ENCODE measurements around the gene ANKRD13B.
A peak's percentile ranks its signal among the peaks of the same experiment; 100 is the strongest.

The ANKRD13B gene

DNA sequence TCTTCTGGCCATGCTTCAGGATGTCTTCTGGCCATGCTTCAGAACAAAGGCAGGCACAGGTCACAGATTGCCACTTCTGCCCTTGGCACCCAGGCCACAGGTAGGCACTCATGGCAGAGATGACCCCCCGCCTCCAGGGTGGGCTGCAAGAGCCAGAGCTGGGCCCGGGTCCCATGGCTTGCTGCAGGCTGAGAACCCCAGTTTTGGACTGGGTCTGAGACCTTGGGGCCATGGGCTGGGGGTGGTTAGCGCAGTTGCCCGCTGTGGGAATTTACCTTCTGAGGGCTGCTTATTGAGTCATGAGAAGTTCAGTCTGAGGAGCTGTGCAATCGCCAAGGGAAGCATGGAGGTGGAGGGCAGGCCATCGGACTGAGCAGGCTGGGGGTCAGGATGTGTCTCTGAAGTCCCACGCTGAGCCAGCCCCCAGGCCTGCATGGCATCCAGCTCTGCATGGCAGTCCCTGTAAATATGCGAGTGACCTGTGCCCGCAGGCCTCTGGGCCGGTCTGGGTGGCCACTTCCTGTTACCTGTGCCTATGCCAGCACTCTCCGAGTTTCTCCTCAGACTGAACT, 1.7 kb downstream of the ANKRD13B start:
- DNase-seq (ENCODE audit: low spot score) = no peak

DNA sequence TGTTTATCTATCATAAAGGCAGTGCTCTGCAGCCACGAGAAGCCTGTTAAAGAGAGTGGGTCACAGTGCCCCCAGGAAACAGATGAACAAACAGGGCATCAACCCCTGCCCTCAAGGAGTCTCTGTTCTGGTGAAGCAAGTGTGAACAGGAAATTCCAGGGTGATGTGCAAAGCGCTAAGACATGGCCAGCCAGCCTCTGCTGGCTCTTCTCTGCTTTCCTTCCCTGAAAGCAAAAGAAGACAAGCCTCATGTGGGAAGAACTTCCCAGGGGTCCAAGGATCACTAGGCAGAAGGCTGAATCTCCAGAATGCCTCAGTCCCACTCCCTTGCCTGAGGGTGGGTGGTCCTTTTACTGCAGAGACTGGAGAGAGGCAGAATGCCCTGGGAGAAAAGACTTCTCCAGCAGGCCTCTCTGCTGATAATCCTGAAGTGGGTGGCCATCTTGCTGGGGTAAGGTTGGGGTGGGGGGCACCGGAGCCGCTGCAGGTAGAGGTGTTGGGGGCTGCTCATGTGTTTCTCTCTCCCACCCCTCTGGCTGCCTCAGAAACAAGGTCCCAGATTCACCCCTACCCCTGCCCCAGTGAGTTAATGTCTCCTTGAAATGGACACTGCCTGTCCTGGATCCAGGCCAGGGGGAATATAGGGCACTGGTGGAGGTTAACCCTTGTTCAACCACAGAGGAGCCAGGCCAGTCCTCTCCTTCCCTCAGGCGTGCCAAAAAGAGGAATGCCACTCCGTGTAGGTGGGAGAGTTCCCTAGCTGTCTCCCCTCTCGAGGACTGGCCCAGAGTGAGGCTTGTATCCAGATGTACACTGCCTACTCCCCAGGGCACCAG, 2.4 kb downstream of the ANKRD13B start:
- DNase-seq (ENCODE audit: low spot score) = no peak

DNA sequence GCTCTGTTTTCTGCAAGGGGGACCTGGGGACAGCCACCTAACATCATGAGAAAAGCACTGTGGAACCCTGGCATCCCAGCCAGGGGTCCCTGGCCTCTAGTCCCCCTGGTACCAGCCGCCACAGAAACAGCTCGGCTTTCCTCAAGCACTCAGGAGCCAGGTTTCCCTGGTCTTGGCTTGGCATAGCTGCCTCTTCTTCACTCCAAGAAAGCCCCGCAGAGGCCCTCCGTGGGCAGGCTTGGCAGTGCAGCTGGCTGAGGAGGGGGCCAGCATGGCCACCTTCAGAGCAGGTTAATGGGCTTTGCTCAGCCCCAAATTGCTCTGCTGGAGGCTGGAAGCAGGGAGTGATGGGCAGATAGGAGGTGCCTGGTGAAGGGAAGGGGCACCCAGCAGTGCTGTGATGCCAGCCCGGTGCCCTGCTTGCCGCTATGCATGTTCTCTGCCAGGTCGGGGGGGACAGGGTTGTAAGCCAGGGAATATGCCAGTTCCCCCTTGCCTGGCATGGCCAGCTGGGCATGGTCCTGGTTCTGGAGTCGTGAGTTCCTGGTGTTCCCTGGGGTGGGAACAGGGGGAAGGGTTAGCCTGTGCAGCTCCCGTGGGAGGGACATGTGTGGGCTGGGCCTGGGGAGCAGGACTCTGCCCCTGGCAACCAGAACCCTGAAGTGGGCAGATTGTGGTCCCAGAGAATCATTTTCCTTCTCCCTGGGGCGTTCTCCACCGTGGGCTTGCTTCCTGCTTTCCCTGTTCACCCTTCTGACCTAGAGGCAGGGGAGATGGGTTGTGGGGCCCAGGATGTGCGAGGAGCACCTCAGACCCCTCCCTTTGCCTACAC, 3.2 kb downstream of the ANKRD13B start:
- no peak for DNase-seq (ENCODE audit: low spot score)

DNA sequence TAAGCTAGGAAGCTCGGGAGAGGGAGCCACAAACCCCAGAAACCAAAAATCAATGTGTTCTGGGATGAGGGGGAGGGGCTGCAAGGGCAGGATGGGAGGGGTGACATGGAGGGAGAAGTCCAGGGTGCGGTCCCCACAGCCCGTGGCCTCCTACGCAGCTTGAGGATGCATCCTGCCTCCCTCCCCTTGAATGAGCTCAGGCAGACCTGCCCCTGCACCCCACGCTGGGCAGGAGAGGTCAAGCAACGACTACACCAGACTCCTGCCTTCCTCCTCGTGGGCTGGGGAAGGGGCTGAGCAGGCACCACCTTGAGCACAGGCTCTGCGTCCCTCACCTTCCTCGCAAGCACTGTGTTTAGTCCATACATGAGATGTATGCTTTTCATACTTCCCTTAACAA, 3.9 kb downstream of the ANKRD13B start:
- DNase-seq (ENCODE audit: low spot score) = no peak

DNA sequence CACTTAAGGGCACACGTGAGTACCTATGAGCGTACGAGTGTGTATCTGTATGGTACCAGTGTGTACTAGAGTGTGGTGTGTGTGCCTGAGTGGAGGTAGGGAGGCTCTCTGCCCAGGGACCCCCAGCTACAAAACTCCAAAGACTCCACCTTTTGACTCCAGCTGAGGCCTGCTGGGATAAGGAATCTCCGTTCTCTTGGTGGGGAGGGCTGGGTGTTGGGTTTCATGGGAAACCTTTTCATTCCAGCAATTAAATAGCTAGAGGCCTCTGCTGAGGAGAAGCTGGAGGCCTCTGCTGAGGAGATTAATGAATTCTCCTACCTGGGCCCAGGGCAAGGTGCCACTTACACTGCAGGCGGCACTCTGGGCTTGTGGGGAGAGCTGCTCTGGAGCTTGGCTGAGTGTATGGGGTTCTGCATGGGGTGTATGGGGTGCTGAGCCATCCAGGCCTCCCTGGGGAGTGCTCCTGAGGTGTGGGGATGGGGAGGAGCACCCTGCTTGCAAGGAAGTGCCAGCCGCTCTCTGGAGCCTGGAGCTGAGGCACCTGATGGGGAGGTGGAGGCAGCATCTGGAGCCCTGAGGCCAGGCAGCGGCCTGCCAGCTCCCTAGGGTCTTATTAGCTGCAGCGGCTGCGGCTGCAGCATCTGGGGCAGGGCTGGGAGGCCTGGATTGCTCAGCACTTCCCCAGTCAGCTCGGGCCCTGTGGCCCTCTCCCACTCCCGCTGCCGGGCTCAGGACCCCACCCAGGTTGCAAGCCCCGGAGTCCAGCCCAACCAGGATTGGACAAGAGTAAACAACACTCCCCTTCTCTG, 4.6 kb downstream of the ANKRD13B start:
- no peak for DNase-seq (ENCODE audit: low spot score)

DNA sequence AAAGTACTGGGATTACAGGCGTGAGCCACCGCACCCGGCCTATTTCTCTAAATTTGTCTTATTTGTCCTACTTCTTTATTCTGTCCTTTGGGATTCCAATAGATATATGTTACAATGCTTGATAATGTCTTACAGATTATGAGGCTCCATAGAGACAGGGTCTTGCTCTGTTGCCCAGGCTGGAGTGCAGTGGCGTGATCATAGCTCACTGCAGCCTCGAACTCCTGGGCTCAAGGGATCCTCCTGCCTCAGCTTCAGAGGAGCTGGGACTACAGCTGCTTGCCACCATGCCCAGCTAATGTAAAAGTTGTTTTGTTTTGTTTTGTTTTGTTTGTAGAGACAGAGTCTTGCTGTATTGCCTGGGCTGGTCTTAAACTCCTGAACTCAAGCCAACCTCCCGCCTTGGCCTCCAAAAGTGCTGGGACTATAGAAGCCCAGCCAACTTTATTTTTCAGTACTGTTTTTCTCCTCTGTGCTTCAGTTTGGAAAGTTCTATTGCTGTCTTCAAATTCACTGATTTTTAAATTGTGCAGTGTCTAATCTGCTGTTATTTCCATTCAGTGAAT, 10.3 kb downstream of the ANKRD13B start:
- DNase-seq (ENCODE audit: low spot score) = no peak

DNA sequence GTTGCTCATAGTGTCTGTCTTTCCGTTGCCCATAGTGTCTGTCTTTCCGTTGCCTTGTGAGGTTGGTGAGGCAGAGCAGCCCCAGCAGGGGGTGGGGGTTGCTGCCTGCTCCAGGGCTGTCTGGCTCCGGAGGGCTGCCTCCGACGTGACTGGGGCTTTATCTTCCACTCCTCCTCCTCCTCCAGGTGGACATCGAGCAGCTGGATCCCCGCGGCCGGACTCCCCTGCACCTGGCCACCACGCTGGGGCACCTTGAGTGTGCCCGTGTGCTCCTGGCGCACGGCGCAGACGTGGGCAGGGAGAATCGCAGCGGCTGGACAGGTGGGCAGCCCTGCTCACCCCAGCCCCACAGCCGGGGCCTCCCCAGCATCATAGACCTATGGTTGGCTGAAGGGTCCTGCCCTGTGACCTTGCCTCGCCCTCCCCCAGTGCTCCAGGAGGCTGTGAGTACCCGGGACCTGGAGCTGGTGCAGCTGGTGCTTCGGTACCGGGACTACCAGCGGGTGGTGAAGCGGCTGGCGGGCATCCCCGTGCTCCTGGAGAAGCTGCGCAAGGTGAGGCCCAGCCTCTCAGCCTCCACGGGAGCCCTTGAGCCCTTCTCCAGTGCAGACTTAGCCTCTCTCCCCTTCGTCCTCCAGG, 14.7 kb downstream of the ANKRD13B start:
- DNase-seq (ENCODE audit: low spot score) = no peak

DNA sequence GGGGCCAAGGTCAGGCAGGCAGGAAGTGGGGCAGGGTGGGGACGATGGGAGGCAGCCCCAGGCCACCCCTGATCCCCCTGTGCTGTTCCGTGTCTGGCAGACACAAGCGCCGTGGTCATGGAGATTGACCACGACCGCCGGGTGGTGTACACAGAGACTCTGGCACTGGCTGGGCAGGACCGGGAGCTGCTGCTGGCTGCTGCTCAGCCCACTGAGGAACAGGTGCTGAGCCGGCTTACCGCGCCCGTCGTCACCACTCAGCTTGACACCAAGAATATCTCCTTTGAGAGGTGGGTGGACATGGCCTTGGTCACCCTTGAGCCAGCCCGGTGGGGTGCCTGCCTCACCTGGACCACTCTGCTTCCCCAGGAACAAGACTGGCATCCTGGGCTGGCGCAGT, 16.1 kb downstream of the ANKRD13B start:
- no peak for DNase-seq (ENCODE audit: low spot score)

DNA sequence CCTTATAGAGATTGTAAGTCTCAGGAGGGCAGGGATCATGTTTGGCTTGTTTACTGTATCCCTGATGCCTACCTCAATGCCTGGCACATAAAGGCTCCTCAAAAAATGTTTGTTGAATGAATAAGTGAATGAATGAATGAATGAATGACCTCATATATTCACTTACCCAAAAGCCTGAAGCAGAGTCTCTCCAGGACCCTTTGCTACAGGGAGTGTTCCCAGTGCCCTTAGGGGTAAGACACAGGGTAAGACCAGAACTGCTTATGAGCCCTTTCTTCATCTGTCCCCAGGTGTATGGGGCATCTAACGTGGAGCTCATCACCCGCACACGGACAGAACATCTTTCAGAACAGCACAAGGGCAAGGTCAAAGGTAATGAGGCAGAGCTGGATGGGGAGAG, 17.5 kb downstream of the ANKRD13B start:
- no peak for DNase-seq (ENCODE audit: low spot score)

DNA sequence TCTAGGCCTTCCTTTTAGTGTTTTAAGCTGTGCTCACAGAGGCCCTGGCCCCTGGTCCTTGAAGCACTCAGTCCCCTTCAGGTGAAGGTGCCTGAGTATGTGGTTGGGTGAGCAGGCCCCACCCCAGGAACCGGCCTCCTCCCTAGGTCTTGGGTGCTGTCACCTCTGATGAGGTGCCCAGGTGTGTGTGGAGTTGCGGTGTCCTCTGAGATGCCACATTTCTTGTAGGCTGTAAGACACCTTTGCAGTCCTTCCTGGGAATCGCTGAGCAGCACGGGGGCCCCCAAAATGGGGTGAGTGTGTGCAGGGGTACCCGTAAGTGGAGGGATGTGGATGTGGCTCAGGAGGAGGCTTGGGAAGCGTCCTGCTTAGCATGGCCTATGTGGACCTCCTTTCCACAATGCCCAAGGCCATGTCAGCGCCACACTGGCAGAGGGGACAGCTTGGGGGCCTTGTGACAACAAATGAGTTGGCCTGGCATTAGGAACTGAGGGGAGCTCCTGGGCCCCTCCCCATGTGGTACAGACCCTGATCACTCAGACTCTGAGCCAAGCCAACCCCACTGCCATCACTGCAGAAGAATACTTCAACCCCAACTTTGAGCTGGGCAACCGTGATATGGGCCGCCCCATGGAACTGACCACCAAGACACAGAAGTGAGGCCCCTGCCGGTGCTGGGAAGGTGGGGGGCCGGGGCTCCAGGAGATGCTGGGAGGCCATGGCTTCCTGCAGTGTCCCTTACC, 18.6 kb downstream of the ANKRD13B start:
- DNase-seq (ENCODE audit: low spot score) = no peak

DNA sequence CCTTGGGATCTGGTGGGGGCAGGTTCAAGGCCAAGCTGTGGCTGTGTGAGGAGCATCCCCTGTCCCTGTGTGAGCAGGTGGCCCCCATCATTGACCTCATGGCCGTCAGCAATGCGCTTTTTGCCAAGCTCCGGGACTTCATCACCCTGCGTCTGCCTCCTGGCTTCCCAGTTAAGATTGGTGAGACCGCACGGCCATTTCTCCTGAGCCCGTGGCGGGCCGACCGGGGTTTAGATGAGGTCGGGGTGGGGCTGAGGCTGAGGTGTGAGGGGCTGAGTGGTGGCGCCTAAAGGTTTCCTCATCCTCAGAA, 19.1 kb downstream of the ANKRD13B start:
- no peak for DNase-seq (ENCODE audit: low spot score)

DNA sequence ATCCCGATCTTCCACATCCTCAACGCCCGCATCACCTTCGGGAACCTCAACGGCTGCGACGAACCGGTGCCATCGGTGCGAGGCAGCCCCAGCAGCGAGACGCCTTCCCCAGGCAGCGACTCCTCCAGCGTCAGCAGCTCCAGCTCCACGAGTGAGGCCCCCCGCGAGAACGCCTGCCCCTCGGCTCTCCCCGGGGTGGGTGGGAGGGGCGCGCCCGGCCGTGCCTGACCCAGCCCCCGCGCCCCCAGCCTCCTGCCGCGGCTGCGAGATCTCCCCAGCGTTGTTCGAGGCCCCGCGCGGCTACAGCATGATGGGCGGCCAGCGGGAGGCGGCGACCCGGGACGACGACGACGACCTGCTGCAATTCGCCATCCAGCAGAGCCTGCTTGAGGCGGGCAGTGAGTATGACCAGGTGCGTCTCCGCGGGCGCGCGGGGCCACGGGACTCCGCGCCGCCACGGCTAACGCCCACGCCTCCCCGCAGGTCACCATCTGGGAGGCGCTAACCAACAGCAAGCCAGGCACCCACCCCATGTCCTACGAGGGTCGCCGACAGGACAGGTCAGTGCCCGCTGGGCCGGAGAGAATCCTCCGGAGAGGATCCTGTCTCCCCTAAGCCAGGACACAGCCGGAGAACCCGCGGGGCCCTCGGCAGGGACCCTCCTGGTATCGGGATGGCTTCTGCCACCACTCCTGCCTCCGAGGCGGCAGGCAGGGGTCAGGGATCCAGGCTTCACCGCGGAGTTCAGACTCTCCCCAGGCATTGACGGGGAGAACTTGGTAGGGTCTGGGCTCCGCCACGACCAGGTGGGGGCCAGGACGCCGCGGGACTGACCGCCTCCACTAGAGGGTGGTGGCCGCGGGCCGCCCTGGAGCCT, 19.7 kb downstream of the ANKRD13B start:
- no peak for DNase-seq (ENCODE audit: low spot score)

DNA sequence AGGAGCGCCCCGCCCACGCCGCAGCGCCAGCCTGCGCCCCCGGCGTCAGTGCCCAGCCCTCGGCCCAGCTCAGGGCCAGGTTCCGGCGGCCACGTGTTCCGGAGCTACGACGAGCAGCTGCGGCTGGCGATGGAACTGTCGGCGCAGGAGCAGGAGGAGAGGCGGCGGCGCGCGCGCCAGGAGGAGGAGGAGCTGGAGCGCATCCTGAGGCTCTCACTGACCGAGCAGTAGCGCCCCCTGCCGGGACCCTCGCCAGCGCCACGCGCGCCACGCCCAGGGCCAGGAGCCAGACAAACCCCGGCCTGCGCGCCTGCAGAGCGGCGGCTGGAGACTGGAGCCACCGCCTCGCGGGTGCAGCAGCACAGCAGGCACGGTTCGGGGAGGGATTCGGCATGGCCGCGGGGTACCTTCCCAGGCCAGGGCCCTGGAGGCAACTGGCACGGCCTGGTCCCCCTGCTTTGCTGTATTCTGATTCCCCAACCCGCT, 20.5 kb downstream of the ANKRD13B start:
- DNase-seq (ENCODE audit: low spot score) = peak; percentile 94

DNA sequence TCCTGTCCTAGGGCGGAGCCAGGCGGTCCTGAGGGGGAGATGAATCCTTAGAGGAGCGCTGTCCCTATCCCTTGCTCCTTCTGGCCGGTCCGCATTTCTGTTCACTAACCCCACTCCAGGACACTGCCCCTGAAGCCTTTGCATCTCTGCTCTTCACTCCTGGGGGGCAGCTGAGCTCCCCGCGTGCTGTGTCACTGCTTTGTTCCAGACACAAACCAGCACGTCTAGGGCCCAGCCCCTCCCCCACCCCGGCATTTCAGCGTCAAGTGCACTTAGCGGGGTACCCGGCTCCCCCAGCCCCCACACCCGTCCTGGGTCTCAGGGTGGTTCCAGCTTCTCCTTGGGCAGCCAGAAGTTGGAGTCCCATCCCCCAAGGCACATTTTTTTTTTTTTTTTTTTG, 20.9 kb downstream of the ANKRD13B start:
- no peak for DNase-seq (ENCODE audit: low spot score)

DNA sequence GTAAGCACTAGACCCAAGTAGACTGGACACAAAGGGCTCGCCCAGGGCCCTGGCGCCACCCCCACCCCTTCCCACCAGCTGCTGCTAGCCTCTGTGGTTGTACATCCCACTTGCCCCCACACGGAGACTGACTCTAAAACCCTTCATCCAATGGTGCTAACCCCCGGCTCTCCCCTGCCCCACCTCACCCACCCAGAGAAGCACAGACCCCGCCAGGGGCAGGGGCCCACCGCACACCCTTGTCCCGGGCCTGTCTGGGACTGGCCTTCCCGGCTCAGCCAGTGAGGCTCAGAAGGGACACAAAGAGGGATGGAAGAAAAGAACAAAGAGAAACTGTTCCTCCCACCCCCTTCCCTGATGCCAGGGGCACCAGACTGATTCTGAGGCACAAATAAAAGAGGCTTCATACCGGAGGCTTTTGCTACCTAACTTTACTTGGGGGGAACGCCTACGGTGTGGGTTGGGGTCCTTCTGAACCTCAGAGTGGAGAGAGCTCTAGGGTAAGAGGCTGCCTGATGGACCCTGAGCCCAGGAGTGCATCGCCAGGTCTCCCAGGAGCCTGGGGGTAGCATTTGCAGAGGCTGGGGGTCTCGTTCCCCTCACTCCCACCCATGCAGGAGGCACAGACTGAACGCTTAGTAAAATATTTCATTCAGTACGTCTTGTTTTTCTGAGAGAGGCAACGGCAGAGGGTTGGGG, 21.6 kb downstream of the ANKRD13B start:
- DNase-seq (ENCODE audit: low spot score) = no peak

DNA sequence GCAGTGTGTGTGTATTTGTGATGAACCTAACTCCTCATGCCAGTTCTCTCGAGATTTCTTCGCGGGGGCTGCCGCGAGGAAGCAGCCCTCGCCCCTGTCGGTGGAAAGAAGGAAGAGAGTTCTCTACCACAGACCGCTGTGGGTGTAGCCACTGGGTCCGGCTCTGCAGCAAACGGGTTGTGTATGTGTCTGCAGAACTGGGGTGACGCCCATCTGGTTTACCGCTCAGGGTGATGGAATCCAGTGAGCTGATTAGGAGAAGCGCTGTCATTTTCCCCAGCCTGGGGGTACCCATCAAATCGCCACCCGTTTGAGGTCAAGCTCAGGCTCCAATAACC, 22.1 kb downstream of the ANKRD13B start:
- no peak for DNase-seq (ENCODE audit: low spot score)

DNA sequence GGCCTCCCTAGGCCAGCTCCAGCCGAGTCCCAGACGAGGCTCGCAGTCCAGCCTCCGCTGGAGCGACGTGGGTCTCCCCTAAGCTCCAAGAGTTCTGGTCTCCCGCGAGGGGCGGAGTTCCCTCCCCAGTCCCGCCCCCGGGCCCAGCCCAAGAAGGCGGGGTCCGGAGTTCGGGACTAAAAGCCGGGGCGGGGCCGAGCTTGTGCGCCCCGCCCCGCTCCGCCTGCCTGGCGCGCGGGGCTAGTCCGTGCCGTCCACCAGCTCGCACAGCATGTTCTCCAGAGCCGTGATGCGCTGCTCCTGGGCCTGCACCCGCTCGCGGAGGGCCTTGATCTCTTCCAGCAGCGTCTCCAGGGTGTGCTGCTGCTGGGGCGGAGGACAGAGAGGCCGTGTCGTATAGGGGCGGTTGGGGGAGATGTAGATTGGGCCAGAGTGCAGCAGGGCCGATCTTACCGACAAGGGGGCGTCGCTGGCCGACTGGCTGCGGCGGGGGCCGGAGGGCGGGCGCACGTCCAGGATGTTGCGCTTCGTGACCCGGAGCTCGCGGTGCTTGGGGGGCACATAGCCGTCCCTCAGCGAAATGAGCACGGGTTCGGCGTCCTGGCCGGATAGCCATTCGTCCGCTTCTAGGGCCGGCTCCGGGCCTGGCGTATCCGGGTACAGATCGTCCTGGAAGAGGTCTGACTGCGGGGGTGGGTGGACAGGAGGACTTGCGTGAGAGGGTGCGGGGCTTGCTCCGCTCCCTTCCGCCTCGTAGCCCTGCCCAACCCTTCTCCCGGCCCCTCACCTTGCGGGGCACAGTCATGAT, 22.8 kb downstream of the ANKRD13B start:
- DNase-seq (ENCODE audit: low spot score) = peak; percentile 85
